Measurements from ENCODE around the gene NAPEPLD.
"Not testable (repeated sequence)": the region's sequence is repeated elsewhere in the genome, so short reads cannot be mapped to it uniquely, and the experiment has no call there.

NAPEPLD gene

DNA sequence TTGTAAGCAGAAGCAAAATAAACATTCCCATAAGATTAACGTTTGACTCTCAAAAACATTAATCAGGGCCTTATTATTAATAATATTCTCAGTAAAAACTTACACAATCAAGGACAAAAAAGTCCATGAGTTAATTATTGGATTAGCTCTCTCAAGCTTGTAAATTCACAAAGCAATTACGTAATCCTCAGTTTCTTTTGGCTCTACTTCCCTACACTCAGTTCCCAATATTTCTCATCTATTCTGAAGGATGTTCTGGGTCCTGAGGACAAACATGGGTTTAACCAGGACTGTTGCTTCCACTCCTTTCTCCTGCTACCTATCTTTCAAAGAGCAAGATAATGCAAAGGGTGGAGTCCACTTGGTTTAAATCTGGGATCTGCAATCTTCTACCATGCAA is 89.4 kb downstream of the NAPEPLD start:
- no peak for DNase-seq

DNA sequence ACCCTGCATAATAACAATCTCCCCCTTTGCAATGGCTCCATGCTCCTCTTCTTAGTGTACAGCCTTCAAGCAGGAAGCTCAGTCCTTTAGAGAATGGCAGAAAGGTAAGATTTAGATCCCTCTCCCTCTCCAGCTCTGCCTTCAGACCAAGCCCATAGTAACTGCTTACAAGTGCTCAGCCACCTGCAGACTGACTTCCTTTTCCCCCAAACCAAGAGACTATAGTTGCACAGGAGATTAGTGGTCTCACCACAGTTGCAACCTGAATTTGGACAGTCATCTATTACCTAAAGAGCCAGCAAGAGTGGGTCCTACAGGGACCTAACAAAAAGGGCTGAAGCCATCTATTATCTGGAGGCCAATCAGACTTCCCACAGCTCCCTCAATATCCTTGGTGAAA is 90.8 kb downstream of the NAPEPLD start:
- no peak for DNase-seq

GRCh38 chr7:103056006-103056405 is 92.9 kb downstream of the NAPEPLD start:
- DNase-seq = not testable (repeated sequence)

DNA sequence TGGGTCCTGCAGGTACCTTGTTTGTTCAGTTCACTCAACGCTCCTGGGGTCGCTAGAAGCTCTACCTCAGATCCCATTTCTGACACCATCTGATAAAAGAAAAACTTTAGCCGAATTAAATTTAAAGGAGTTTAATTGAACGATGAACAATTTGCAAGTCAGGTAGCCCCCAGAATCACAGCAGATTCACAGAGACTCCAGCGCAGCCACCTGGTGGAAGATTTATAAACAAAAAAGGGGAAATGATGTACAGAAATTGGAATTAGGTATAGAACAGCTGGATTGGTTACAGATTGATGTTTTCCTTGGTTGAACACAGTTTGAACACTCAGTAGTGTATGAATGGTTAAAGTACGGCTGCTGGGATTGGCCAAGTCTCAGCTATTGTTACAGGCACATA is 97.4 kb downstream of the NAPEPLD start:
- DNase-seq = no peak

All from NCI-H1092 (cell line).